ENCODE measurements around the gene RPS26. TPM values are rescaled to one million over a fixed set of nuclear protein-coding genes. Genes with fewer than 3 reads are reported as not detected.

RPS26 gene
- total and polyA plus RNA-seq, 2 of the 13 experiments (the other 11 are each of a cell fraction or from before 2014, with no cell fraction given) = 150 to 421 TPM

DNA sequence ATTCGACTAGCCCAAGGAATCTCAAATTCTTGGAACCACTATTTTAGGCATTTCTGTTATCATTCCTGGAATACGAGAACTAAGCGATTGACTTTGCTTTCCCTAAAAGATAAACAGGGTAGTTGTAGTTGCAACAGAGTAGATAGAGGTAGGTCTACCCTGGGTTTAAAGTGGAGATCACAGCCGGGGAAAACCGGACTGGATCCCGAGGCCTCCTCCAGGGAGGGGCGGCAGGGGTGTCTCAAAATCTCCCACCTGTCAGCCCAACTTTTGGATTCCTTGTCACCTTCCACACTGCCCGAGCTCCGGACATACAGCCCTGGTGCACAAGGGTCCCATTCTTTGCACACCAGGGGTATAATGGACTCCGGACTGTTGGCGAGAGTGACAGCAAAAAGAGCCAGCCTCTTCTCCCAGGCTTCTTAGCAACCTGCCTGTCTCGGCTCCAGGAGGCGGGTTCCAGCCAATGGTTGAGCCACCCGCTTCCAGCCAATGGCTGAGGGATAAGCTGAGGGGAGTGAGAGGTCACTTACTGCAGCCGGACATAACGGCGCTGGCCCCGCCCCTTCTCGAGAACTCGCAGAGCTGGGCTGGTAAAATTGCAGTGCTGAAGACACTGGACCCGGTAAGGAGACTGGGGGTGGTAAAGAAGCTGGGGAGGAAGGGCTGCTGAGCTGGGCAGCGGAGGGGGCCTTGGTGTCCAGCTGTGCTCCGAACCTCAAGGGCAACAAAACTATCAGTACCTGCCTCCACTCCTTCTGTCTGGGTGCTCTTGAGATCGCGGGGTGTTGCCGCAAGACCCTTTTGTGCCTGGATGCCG, 44.8 kb upstream of the RPS26 start, which contains the start of gene SUOX (continued):
- TF ChIP-seq, protein P1, sequence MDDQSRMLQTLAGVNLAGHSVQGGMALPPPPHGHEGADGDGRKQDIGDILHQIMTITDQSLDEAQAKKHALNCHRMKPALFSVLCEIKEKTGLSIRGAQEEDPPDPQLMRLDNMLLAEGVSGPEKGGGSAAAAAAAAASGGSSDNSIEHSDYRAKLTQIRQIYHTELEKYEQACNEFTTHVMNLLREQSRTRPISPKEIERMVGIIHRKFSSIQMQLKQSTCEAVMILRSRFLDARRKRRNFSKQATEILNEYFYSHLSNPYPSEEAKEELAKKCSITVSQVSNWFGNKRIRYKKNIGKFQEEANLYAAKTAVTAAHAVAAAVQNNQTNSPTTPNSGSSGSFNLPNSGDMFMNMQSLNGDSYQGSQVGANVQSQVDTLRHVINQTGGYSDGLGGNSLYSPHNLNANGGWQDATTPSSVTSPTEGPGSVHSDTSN (CRISPR knock-in tag; IDR thresholded peaks at IDR 0.05; ENCODE audit: borderline replicate concordance) = no peak
- no peak for TF ChIP-seq ZBTB38 (CRISPR knock-in tag; IDR thresholded peaks at IDR 0.05)
- no peak for TF ChIP-seq ZNF468 (CRISPR knock-in tag; IDR thresholded peaks at IDR 0.05)
- peak; percentile 54 for TF ChIP-seq ATF1 (CRISPR knock-in tag; IDR thresholded peaks at IDR 0.05)
- TF ChIP-seq PLRG1 (conservative IDR thresholded peaks at IDR 0.05) = no peak
- no peak for TF ChIP-seq IRX3 (CRISPR knock-in tag; IDR thresholded peaks at IDR 0.05; ENCODE audit: borderline replicate concordance, low read depth)
- no peak; the same call in 1 of the 2 replicates for TF ChIP-seq ZNF180 (CRISPR knock-in tag; IDR thresholded peaks at IDR 0.05; ENCODE audit: borderline replicate concordance, low read depth)
- peak; percentile 47; the same call in 1 of the 2 replicates for TF ChIP-seq RBFOX2 (IDR thresholded peaks at IDR 0.05; ENCODE audit: low read depth, low read length)
- peak; percentile 60; the same call in 1 of the 2 replicates for TF ChIP-seq MYC (CRISPR knock-in tag; IDR thresholded peaks at IDR 0.05; ENCODE audit: borderline replicate concordance)
- TF ChIP-seq FOXK1 (CRISPR knock-in tag; IDR thresholded peaks at IDR 0.05; ENCODE audit: borderline replicate concordance, low read depth) = peak; percentile 16; the same call in 1 of the 2 replicates
- no peak for TF ChIP-seq ZNF17 (CRISPR knock-in tag; IDR thresholded peaks at IDR 0.05)
- no peak for TF ChIP-seq ZNF619 (CRISPR knock-in tag; IDR thresholded peaks at IDR 0.05)
- TF ChIP-seq ZNF253 (CRISPR knock-in tag; IDR thresholded peaks at IDR 0.05; ENCODE audit: borderline replicate concordance) = no peak
- TF ChIP-seq SATB2 (CRISPR knock-in tag; IDR thresholded peaks at IDR 0.05) = no peak
- TF ChIP-seq, protein P2, sequence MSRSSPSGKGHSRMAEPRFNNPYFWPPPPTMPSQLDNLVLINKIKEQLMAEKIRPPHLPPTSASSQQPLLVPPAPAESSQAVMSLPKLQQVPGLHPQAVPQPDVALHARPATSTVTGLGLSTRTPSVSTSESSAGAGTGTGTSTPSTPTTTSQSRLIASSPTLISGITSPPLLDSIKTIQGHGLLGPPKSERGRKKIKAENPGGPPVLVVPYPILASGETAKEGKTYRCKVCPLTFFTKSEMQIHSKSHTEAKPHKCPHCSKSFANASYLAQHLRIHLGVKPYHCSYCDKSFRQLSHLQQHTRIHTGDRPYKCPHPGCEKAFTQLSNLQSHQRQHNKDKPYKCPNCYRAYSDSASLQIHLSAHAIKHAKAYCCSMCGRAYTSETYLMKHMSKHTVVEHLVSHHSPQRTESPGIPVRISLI (CRISPR knock-in tag; IDR thresholded peaks at IDR 0.05; ENCODE audit: borderline replicate concordance) = no peak
- TF ChIP-seq, protein P3, sequence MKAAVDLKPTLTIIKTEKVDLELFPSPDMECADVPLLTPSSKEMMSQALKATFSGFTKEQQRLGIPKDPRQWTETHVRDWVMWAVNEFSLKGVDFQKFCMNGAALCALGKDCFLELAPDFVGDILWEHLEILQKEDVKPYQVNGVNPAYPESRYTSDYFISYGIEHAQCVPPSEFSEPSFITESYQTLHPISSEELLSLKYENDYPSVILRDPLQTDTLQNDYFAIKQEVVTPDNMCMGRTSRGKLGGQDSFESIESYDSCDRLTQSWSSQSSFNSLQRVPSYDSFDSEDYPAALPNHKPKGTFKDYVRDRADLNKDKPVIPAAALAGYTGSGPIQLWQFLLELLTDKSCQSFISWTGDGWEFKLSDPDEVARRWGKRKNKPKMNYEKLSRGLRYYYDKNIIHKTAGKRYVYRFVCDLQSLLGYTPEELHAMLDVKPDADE (CRISPR knock-in tag; IDR thresholded peaks at IDR 0.05) = no peak
- 0 out of 2 replicates have a peak, but pooled peaks have one; percentile 51 for TF ChIP-seq ZNF782 (CRISPR knock-in tag; IDR thresholded peaks at IDR 0.05; ENCODE audit: borderline replicate concordance)
- TF ChIP-seq ZNF143 (CRISPR knock-in tag; IDR thresholded peaks at IDR 0.05) = peak; percentile 70
- TF ChIP-seq, protein P4, sequence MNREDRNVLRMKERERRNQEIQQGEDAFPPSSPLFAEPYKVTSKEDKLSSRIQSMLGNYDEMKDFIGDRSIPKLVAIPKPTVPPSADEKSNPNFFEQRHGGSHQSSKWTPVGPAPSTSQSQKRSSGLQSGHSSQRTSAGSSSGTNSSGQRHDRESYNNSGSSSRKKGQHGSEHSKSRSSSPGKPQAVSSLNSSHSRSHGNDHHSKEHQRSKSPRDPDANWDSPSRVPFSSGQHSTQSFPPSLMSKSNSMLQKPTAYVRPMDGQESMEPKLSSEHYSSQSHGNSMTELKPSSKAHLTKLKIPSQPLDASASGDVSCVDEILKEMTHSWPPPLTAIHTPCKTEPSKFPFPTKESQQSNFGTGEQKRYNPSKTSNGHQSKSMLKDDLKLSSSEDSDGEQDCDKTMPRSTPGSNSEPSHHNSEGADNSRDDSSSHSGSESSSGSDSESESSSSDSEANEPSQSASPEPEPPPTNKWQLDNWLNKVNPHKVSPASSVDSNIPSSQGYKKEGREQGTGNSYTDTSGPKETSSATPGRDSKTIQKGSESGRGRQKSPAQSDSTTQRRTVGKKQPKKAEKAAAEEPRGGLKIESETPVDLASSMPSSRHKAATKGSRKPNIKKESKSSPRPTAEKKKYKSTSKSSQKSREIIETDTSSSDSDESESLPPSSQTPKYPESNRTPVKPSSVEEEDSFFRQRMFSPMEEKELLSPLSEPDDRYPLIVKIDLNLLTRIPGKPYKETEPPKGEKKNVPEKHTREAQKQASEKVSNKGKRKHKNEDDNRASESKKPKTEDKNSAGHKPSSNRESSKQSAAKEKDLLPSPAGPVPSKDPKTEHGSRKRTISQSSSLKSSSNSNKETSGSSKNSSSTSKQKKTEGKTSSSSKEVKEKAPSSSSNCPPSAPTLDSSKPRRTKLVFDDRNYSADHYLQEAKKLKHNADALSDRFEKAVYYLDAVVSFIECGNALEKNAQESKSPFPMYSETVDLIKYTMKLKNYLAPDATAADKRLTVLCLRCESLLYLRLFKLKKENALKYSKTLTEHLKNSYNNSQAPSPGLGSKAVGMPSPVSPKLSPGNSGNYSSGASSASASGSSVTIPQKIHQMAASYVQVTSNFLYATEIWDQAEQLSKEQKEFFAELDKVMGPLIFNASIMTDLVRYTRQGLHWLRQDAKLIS (CRISPR knock-in tag; IDR thresholded peaks at IDR 0.05) = 0 out of 2 replicates have a peak, but pooled peaks have one; percentile 29
